SIG-M5 (cell line): ENCODE results near the gene TNFSF8.

Source experiments
- DNase-seq: peaks from one replicate; lab custom pipeline; 2025; lab: John Stamatoyannopoulos, UW

The TNFSF8 gene, protein sequence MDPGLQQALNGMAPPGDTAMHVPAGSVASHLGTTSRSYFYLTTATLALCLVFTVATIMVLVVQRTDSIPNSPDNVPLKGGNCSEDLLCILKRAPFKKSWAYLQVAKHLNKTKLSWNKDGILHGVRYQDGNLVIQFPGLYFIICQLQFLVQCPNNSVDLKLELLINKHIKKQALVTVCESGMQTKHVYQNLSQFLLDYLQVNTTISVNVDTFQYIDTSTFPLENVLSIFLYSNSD

GRCh38 chr9:114930056-114930812, at the start of gene TNFSF8:
TSS of gene TNFSF8 (minus strand) at chr9:114930591. CDS start at chr9:114930303, 288 bp downstream.
- DNase-seq: no peak

DNA sequence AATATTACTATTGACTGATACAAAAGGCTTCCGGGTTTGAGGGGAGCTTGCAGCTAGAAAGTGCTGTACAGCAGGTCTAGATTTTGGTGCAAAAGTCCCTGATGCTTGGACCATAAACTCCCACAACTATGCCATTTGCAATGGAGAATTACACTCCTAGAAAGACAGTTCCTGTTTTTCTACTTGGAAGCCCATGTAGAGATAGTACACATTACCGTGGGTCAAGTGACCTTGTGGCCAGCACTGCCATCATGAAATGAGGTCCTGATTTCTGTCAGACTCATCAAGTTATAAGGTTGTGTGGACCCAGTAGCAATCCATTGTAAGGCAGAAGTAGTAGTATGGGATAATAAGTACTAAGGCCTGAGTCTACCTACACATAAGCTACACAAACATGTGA, 42.8 kb upstream of the TNFSF8 start:
- no peak for DNase-seq

DNA sequence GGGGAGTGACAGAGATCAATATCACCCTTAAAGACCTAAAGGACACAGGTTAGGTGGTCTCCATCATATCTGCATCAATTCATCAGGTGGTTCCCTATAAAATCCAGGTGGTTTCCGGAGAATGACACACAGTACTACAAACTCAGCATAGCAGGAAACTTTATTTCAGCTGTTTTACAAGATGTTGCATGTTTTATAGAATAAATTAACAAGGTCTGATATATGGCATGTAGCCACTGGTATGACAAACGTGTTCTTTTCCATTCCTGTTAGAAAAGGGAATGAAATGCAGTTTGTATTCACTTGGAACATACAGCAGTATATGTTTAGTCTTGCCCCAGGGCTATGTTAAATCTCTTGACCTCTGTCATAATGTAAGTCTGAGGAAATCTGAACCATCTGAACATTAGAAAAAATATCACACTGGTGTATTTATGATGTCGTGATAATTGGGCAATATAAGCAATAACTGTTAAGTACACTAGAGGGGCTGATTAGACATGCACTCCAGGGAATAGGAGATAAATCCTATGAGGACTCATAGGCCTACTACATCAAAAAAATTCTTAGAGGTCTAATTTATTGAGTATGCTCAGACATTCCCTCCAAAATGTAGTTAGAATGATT, 42.2 kb upstream of the TNFSF8 start:
- DNase-seq: no peak

GRCh38 chr9:114969269-114969668, 38.9 kb upstream of the TNFSF8 start:
- DNase-seq: no peak

- no peak for DNase-seq
These were observed 38.3 kb upstream of the TNFSF8 start for GRCh38 chr9:114968671-114969070.

DNA sequence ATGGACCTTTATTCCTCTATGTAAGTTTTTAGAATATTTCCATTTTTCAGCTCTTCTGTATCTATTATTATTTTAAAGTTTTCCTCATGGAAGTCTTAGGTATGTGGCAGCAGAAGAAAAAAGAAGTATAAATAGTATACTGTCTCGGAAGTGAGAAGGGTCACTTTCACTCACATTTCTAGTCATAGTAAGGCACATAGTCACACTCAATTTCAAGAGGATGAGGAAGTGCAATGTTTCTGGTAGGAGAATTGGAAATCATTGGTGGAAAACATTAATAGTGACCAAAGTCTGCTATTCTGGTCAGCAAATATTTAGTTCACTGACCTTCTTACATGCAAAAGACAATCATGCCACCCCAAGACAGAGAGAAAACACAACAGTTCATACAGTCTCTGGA, 35.2 kb upstream of the TNFSF8 start:
- DNase-seq: no peak

GRCh38 chr9:114962809-114963208, 32.4 kb upstream of the TNFSF8 start:
- no peak for DNase-seq

DNA sequence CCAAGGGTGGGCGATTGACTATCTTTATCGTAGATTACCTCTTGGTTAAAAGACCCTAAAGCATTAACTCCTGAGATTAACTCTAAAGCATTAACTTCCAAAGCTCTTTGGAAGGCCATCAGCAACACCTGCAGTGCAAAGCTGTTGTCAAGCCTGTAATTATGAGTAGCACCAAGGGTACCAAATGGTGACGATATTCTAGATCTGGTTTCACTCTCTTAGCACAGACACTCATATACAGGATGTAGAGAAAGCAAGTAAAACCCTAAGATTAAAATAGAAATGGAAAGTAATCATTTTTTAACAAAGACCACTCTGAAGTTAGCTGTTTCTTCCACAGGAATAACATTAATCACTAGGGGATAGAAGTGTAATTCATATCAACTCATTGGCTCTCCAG, 29.9 kb upstream of the TNFSF8 start:
- no peak for DNase-seq

- DNase-seq: no peak
These were observed 28.4 kb upstream of the TNFSF8 start for GRCh38 chr9:114958844-114959235.

DNA sequence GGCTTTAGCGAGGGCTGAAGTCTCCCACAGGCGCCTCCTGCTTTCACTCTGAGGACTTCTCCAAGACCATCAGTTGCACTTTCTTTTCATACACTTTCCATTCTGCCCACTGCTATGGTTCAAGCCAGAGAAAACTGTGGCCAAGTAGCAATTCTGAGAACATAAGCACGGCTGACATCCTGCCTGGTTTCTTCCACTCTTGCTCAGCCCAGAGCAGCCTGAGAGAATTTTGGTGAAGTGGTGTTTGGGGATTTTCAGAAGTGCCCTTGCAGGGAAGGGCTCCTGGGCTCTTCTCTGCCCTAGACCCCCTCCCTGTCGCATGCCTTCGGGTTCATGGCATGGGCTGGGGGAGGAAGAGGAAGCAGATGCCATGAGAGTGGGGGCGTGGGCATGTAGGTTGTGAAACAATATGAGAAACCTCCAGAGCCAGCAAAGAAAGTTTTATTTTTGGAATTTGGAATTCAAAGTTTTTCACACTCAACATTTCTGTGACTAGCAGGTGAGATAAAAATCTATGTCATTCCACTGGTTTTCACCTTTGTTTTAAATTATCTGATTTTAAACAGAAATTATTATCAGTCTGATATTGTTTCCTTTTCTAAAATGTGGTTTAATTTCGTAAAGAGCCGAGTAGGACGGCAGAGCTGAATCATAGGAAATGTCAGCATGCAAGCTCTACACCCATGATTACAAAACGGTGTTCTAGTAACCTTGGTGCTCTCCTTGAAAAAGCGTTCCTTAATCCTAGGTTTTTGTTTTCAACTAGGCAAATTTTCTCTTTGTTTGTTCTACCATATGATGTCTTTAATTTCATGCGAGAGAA, 27.8 kb upstream of the TNFSF8 start:
- DNase-seq: peak; percentile 65

GRCh38 chr9:114957558-114957957, 27.2 kb upstream of the TNFSF8 start:
- no peak for DNase-seq

GRCh38 chr9:114954956-114955582, 24.7 kb upstream of the TNFSF8 start:
- no peak for DNase-seq

- peak; percentile 47 for DNase-seq
These were observed 23.6 kb upstream of the TNFSF8 start for GRCh38 chr9:114953959-114954358.

- DNase-seq: no peak
These were observed 22.7 kb upstream of the TNFSF8 start for GRCh38 chr9:114953046-114953445.

DNA sequence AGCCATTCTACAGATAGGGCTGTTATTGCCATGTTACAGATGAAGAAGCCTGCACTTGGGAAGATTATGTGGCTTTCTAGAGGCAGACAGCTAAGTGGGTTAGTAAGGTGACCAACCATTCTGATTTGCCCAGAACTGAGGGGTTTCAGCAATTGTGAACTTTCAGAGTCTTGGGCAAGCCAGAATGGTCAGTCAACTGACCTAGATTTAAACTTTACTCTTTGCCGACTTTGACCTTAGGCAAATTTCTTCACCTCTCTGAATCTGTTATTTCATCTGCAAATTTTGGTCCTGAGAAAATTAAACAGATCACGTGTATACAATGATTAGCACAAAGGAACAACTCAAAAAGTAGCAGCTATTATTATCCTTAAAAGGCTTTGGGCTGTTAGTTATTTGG, 20.4 kb upstream of the TNFSF8 start:
- DNase-seq: no peak

GRCh38 chr9:114947058-114947457, 16.7 kb upstream of the TNFSF8 start:
- no peak for DNase-seq

- DNase-seq: no peak
These were observed 15.4 kb upstream of the TNFSF8 start for GRCh38 chr9:114945616-114946412.

- no peak for DNase-seq
These were observed 11.0 kb upstream of the TNFSF8 start for GRCh38 chr9:114941376-114941775.

- no peak for DNase-seq
These were observed 8.5 kb upstream of the TNFSF8 start for GRCh38 chr9:114938687-114939575.

GRCh38 chr9:114937516-114937915, 7.1 kb upstream of the TNFSF8 start:
- no peak for DNase-seq
